ENCODE results near the gene MYO7B. TPM values are rescaled to one million over a fixed set of nuclear protein-coding genes. Genes with fewer than 3 reads are reported as not detected.

The MYO7B gene
- total and polyA plus RNA-seq, 2 donors (not counting 1 experiment from before 2014, with no cell fraction given): under 0.01 TPM; not detected in 1

DNA sequence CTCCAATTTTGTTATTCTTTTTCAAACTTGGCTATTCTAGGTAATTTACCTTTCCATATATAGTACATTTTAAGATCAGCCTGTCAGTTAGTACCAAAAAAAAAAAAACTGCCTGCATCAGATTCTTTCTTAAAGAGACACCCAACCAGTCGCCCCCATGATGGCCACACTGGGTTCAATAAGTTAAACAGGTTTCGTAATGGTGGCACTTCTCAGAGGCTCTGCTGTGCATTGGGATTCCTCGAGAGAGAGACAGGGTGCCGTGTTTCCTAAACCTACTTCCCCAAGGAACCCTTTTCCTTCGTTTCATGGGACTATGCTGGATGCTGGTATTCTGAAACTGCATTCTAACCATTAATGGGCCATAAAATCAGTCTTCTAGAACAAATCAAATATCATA is 37.4 kb downstream of the MYO7B start:
- no peak for DNase-seq (ENCODE audit: low read depth in 2 of 2)
- no peak overlapping the region for H3K4me2 ChIP-seq (ENCODE audit: extremely low read depth, insufficient read depth, low read length)
- H3K9me3 ChIP-seq (ENCODE audit: control insufficient read depth, insufficient read depth, low read depth, low read length): no peaks in the 10 kb centered on the region
- H3K4me1 ChIP-seq (ENCODE audit: control insufficient read depth, extremely low read depth, insufficient read depth, low read length): peaks cover 14% of the 10 kb centered on the region
- H3K4me3 ChIP-seq (replicated peaks in 1 of 4; ENCODE audit: control extremely low read depth in 1 of 4, insufficient read depth in 1 of 4, low read depth in 3 of 4, low read length in 4 of 4): no peak overlapping the region
- no peak overlapping the region for H3K9ac ChIP-seq (ENCODE audit: insufficient read depth, low read length)
- no peak overlapping the region for H2AFZ ChIP-seq (ENCODE audit: low read length)
- no peaks in the 10 kb centered on the region for H3K36me3 ChIP-seq (ENCODE audit: control insufficient read depth, insufficient read depth, low read length)
- H3K79me2 ChIP-seq (ENCODE audit: control insufficient read depth, insufficient read depth, low read length): no peaks in the 10 kb centered on the region
- peaks cover under 1% of the 10 kb centered on the region for H3K27me3 ChIP-seq (ENCODE audit: control insufficient read depth, insufficient read depth, low read length)
- H4K20me1 ChIP-seq (ENCODE audit: control insufficient read depth, extremely low read depth, insufficient read depth, low read length): no peaks in the 10 kb centered on the region
- H3K27ac ChIP-seq (ENCODE audit: insufficient read depth, low read length): no peak overlapping the region
- TF ChIP-seq, protein P1, sequence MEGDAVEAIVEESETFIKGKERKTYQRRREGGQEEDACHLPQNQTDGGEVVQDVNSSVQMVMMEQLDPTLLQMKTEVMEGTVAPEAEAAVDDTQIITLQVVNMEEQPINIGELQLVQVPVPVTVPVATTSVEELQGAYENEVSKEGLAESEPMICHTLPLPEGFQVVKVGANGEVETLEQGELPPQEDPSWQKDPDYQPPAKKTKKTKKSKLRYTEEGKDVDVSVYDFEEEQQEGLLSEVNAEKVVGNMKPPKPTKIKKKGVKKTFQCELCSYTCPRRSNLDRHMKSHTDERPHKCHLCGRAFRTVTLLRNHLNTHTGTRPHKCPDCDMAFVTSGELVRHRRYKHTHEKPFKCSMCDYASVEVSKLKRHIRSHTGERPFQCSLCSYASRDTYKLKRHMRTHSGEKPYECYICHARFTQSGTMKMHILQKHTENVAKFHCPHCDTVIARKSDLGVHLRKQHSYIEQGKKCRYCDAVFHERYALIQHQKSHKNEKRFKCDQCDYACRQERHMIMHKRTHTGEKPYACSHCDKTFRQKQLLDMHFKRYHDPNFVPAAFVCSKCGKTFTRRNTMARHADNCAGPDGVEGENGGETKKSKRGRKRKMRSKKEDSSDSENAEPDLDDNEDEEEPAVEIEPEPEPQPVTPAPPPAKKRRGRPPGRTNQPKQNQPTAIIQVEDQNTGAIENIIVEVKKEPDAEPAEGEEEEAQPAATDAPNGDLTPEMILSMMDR (conservative IDR thresholded peaks at IDR 0.05 in 1 of 2, IDR thresholded peaks at IDR 0.05 in 1 of 2; ENCODE audit: low read depth in 1 of 2, low read length in 2 of 2): no peak
- TF ChIP-seq EZH2 (IDR thresholded peaks at IDR 0.05; ENCODE audit: low read length, missing control alignments): no peak

DNA sequence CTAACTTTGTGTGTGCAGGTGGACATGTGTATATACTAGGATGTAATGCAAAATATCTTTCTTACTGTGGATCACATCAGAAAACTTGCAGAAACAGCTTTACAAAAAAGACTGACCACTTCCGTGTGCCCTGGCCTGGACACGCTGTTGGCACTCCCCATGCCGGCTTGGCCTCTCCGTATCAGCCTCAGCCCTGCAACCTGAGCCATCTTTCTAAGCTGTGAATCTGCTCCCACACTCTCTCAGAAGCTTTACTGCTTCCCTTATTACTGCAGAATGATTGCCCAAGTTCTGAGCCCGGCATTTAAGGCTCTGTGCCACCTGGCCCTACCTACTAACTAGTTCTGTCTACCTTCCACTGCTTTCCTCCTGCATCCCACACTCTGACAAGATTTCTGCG is 37.8 kb downstream of the MYO7B start:
- no peak overlapping the region for H3K4me2 ChIP-seq (ENCODE audit: extremely low read depth, insufficient read depth, low read length)
- peaks cover 14% of the 10 kb centered on the region for H3K4me1 ChIP-seq (ENCODE audit: control insufficient read depth, extremely low read depth, insufficient read depth, low read length)
- H3K27ac ChIP-seq (ENCODE audit: insufficient read depth, low read length): no peak overlapping the region
- TF ChIP-seq EZH2 (IDR thresholded peaks at IDR 0.05; ENCODE audit: low read length, missing control alignments): no peak
- TF ChIP-seq, protein P1 (conservative IDR thresholded peaks at IDR 0.05 in 1 of 2, IDR thresholded peaks at IDR 0.05 in 1 of 2; ENCODE audit: low read depth in 1 of 2, low read length in 2 of 2): no peak
- H3K4me3 ChIP-seq (replicated peaks in 1 of 4; ENCODE audit: control extremely low read depth in 1 of 4, insufficient read depth in 1 of 4, low read depth in 3 of 4, low read length in 4 of 4): no peak overlapping the region
- H4K20me1 ChIP-seq (ENCODE audit: control insufficient read depth, extremely low read depth, insufficient read depth, low read length): no peaks in the 10 kb centered on the region
- H3K9me3 ChIP-seq (ENCODE audit: control insufficient read depth, insufficient read depth, low read depth, low read length): no peaks in the 10 kb centered on the region
- H3K36me3 ChIP-seq (ENCODE audit: control insufficient read depth, insufficient read depth, low read length): no peaks in the 10 kb centered on the region
- H2AFZ ChIP-seq (ENCODE audit: low read length): no peak overlapping the region
- no peak for DNase-seq (ENCODE audit: low read depth in 2 of 2)
- H3K27me3 ChIP-seq (ENCODE audit: control insufficient read depth, insufficient read depth, low read length): no peaks in the 10 kb centered on the region
- H3K9ac ChIP-seq (ENCODE audit: insufficient read depth, low read length): no peak overlapping the region
- no peaks in the 10 kb centered on the region for H3K79me2 ChIP-seq (ENCODE audit: control insufficient read depth, insufficient read depth, low read length)

DNA sequence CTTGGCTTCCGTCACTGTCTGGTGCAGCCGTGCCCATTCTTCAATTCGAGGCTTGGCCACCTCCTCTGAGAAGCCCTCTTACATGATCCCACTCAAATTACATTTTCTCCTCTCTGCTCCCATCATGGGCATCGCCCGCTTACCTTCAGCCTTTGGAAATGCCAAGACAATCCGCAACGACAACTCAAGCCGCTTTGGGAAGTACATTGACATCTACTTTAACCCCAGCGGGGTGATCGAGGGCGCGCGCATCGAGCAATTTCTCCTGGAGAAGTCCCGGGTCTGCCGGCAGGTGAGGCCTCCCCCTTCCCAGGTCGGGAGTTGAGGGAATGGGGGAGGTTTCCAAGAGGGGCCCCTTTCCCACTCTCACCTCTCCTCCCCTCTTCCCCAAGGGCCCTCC is 38.3 kb downstream of the MYO7B start:
- no peaks in the 10 kb centered on the region for H4K20me1 ChIP-seq (ENCODE audit: control insufficient read depth, extremely low read depth, insufficient read depth, low read length)
- H2AFZ ChIP-seq (ENCODE audit: low read length): no peak overlapping the region
- peaks cover 14% of the 10 kb centered on the region for H3K4me1 ChIP-seq (ENCODE audit: control insufficient read depth, extremely low read depth, insufficient read depth, low read length)
- H3K9me3 ChIP-seq (ENCODE audit: control insufficient read depth, insufficient read depth, low read depth, low read length): no peaks in the 10 kb centered on the region
- H3K27ac ChIP-seq (ENCODE audit: insufficient read depth, low read length): no peak overlapping the region
- H3K36me3 ChIP-seq (ENCODE audit: control insufficient read depth, insufficient read depth, low read length): no peaks in the 10 kb centered on the region
- H3K4me3 ChIP-seq (replicated peaks in 1 of 4; ENCODE audit: control extremely low read depth in 1 of 4, insufficient read depth in 1 of 4, low read depth in 3 of 4, low read length in 4 of 4): no peak overlapping the region
- H3K79me2 ChIP-seq (ENCODE audit: control insufficient read depth, insufficient read depth, low read length): no peaks in the 10 kb centered on the region
- no peak overlapping the region for H3K9ac ChIP-seq (ENCODE audit: insufficient read depth, low read length)
- no peak for DNase-seq (ENCODE audit: low read depth in 2 of 2)
- H3K27me3 ChIP-seq (ENCODE audit: control insufficient read depth, insufficient read depth, low read length): no peaks in the 10 kb centered on the region
- no peak overlapping the region for H3K4me2 ChIP-seq (ENCODE audit: extremely low read depth, insufficient read depth, low read length)
- TF ChIP-seq EZH2 (IDR thresholded peaks at IDR 0.05; ENCODE audit: low read length, missing control alignments): no peak
- TF ChIP-seq, protein P1 (conservative IDR thresholded peaks at IDR 0.05 in 1 of 2, IDR thresholded peaks at IDR 0.05 in 1 of 2; ENCODE audit: low read depth in 1 of 2, low read length in 2 of 2): no peak
